Stimulated activated CD4-positive, alpha-beta T cell treated with anti-CD3 and anti-CD28 coated beads, Interleukin-2, amount 100 ng/mL, for 24 hours (primary cell): ENCODE data around the gene ZNF415.
"Not testable (repeated sequence)": the region's sequence is repeated elsewhere in the genome, so short reads cannot be mapped to it uniquely, and the experiment has no call there.

Source experiments
- DNase-seq, 2 donors: peaks; one replicate each; pipeline ENCODE4 v3.0.0-alpha.2; 2020

ZNF415 gene

DNA sequence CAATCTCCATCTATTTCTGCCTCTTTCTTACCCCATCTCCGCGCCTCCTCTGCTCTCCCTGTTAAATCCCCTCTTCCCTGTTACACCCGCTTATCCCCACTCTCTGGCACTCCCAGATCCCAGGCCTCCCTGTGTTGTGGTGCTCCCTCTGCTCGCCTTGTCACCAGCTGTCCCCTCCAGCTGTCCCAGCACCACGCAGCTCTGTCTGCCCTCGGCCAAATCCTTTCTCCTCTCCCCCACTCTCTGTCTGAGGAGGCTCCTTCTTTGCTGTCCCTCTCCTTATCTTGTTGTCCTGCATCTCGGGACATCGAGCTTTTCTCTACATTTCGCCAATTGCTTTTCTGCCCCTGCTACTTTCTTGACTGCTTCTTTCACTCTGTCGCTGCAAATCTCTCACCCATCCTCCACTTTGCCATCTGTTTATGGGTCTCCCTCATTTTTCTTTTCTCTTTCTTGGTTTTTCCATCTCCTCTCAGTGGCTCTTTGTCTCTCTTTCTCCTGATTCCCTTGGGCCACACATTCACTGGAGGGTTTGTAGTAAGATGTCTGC lies 30.4 kb downstream of the ZNF415 start:
- no peak for DNase-seq

DNA sequence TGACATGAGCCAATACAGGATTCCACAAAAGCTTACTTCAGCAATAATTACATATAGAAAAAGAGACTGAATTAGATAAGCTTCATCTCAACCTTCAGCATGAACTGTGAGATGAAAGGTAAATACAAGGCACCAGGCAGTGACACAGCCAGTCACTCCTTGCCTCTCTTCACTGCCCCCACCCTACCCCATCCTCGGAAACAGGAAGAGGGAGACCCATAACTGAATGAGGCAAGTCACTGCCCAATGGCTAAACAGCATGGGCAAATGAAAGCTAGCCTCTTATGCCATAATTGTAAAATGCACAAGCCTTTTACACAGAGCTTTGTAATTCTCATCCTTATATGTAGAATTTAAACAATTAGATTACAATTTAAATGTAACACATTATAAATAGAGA lies 31.2 kb downstream of the ZNF415 start:
- DNase-seq: no peak

- DNase-seq: not testable (repeated sequence)
Measured at GRCh38 chr19:53098570-53098969, 34.1 kb downstream of the ZNF415 start.

DNA sequence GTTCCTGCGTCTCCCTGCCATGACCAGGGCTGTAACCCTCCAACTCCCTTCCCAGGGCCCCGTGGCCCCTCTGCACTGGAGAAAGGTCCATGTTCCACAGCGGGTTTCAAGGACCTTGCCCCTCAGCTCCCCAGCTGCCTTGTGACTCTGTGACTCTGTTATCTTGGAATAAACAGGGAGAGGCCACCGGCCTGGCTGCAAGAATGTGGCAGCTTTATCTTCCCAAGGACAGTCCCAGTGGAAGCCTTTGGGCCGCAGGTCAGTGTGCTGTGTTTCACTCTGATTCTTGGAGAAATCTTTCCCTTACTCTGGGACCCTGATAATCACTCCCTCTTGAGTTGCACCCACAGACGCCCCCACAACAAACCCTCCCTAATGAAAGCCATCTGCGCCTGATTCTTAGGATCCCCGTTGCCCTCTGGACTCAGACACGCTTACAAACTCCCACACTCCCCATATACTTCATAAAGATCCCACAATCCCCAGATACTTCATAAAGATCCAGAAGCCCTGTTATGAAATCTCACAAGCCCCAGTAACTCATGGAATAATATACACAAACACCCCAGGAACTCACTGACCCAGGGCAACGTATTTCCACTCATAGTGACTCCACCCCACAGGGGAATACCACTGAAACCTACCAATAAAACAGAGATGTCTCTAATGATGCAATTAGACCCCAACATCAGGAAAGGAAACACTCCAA lies 35.6 kb downstream of the ZNF415 start:
- not testable (repeated sequence) for DNase-seq

DNA sequence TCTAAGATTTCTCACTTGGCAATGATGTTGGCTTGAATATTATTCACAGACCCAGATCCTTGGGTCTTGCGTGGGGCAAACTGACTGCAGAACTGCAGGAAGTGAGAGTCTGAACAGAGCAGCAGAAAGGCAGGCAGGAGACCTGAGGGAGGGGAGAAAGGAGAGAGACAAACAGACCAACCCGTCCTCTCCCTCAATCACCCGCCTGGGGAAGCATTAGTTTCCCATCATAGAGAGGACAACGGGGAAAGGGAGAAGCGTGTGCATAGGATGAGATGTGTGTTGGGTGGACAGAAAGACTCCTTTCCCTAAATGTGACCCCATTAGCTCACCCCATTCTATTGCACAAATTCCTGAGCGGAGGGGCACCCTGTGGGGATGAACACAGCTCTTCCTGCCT lies 36.1 kb downstream of the ZNF415 start:
- DNase-seq: not testable (repeated sequence)

DNA sequence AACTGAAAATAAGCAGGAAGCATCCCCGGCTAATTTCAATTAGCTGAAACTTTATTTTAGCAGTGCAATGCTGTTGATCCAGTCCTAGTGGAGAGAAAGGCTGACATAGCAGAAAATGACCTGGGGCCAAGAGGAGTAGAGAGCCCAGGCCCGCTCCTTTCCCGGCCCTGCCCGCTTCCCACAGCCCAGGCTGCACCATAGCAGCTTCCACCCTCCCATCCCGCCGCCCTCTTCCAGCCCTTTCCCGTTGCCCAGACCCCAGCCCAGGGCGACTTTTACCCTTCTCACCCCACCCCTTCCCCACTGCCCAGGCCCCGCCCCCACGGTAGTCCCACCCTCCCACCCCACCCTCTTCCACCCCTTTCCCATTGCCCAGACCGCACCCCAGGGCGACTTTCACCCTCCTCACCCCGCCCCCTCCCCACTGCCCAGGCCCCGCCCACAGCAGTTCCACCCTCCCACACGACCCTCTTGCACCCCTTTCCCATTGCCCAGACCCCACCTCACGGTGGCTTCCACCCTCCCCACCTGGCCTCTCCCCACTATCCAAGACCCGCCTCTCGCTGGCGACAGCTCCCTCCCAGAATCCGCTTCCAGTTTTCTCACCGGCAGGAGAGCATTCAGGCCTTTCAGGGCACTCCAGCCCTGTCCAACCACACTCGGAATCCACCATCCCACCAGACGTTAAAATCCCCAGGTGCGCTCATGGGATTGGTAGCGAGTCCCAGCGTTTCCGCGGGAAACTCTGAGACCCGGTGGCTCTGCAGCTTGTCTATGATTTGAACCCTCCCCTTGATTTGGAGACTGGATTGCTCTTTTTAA lies 37.7 kb downstream of the ZNF415 start:
- no peak for DNase-seq

DNA sequence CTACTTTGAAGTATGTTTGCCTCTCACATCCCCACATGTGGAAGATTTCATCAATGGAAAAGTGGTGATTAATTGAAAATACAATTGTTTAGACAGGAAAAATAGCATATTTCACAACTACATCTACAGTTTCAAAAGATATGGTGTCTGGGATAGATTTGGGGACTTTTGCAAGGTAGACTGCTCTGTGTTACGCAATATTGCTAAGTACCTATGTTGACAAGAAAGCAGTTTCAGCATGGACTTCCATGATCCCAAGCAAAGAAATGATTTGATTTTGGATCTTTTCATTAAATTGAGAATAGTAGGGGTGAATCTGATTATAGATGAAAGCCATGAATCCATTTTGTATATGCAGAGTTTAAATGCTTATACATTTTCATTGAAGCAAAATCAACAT lies 40.0 kb downstream of the ZNF415 start:
- no peak for DNase-seq

- no peak for DNase-seq
Measured at GRCh38 chr19:53091413-53092254, 41.1 kb downstream of the ZNF415 start.

GRCh38 chr19:53088091-53088490 lies 44.6 kb downstream of the ZNF415 start:
- no peak for DNase-seq

GRCh38 chr19:53086949-53087348 lies 45.8 kb downstream of the ZNF415 start:
- DNase-seq: no peak

GRCh38 chr19:53085496-53085895 lies 47.2 kb downstream of the ZNF415 start:
- DNase-seq: no peak

- no peak for DNase-seq
Measured at GRCh38 chr19:53082929-53083328, 49.8 kb downstream of the ZNF415 start.

- DNase-seq: no peak
Measured at GRCh38 chr19:53079313-53079924, 53.3 kb downstream of the ZNF415 start.

GRCh38 chr19:53078668-53079067 lies 54.0 kb downstream of the ZNF415 start:
- no peak for DNase-seq

- DNase-seq: no peak
Measured at GRCh38 chr19:53076984-53077383, 55.7 kb downstream of the ZNF415 start.

DNA sequence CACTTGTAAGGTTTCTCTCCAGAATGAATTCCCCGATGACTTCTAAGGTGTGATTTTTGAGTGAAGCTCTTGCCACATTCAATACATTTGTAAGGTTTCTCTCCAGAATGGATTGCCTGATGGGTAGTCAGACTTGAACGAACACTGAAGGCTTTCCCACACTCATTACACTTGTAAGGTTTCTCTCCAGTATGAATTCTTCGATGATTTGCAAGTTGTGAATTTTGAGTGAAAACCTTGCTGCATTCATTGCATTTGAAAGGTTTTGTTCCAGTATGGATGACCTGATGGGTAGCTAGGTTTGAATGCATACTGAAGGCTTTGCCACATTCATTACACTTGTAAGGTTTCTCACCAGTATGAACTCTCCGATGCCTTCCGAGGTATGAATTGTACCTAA lies 63.9 kb downstream of the ZNF415 start:
- no peak for DNase-seq

GRCh38 chr19:53068199-53068598 lies 64.5 kb downstream of the ZNF415 start:
- no peak for DNase-seq

- DNase-seq: peak in 1 of 2 donors; percentile 17
Measured at GRCh38 chr19:53057904-53058580, 74.7 kb downstream of the ZNF415 start.
